GM18951 (cell line): ENCODE measurements around the gene DENND4B.

ENCODE experiments used
- POLR2A ChIP-seq: IDR thresholded peaks from 4 replicates; pipeline ENCODE4 v1.6.1; 2011; ENCODE audit warnings: mild to moderate bottlenecking; ENCODE audit not compliant: insufficient read length, insufficient read depth; ENCODE audit errors: extremely low read depth
- in situ Hi-C: fragments of 300-500 bp; cut with MboI; formaldehyde crosslinking; loops from one replicate; pipeline ENCODE4 v1.12.0; 2022; ENCODE audit warnings: low sequenced_read_pairs, mixed read lengths, inconsistent platforms; ENCODE audit not compliant: unreplicated experiment

DENND4B gene

DNA sequence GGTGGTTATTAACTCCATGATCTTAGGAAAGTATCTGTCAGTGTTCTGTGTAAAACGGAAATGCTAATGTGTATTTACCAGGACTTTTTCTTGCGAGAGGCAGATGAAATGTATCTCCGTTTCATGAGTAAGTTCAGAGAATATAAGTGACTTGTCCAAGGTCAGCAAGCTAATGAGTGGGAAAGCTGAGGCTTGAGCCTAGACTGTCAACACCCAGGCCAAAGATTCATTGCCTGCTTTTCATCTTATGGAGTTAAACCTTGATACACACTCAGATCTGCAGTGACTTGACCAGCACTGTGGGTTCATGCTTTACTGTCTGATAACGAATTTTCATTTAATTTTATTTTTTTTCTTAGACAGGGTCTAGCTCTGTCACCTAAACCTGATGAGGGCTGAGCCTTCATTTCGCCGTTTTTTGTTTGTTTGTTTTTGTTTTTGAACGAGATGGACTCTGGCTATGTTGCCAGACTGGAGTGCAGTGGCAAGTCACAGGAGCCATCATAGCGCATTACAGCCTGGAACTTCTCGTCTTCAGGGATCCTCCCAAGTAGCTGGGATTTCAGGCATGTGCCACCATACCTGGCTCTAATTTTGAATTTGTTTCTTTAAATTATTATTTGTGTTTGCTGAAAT is 31.9 kb upstream of the DENND4B start:
- in situ Hi-C loops, result loop anchor here (25.0 kb wide), 1 partner anchor 466 kb away; no protein-coding TSS in a partner anchor
- no peak for TF ChIP-seq POLR2A

GRCh38 chr1:153977250-153978240 is 31.0 kb upstream of the DENND4B start, which contains the start of gene JTB:
Gene JTB, minus strand, starts transcription at chr1:153977674. Its CDS starts 422 bp downstream, at chr1:153977252.
- TF ChIP-seq POLR2A, result peak; percentile 97
- in situ Hi-C loops, result loop anchor here (25.0 kb wide), 1 partner anchor 465 kb away; no protein-coding TSS in a partner anchor

GRCh38 chr1:153976819-153977249 is 30.3 kb upstream of the DENND4B start:
- in situ Hi-C loops, result loop anchor here (25.0 kb wide), 1 partner anchor 465 kb away; no protein-coding TSS in a partner anchor
- no peak for TF ChIP-seq POLR2A

GRCh38 chr1:153973525-153973924 is 27.0 kb upstream of the DENND4B start:
- in situ Hi-C loops, result no loop called here
- TF ChIP-seq POLR2A, result no peak

DNA sequence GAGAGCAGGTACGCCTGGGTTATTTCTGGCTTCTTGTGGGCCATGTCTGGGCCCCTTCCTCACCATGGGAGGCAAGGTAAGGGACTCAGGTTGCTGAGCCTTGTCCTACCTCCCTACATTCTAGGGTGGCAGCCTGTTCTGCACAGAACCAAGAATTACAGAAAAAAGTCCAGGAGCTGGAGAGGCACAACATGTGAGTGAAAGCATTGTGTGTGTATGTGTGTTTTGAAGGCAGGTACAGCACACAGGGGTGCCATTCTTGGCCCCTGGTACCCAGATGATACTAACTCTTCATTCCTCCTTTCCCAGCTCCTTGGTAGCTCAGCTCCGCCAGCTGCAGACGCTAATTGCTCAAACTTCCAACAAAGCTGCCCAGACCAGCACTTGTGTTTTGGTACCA is 26.6 kb upstream of the DENND4B start:
- TF ChIP-seq POLR2A, result peak; percentile 6
- in situ Hi-C loops, result no loop called here

- in situ Hi-C loops, result no loop called here
- TF ChIP-seq POLR2A, result no peak
Observed at GRCh38 chr1:153970346-153970745, 23.8 kb upstream of the DENND4B start.

DNA sequence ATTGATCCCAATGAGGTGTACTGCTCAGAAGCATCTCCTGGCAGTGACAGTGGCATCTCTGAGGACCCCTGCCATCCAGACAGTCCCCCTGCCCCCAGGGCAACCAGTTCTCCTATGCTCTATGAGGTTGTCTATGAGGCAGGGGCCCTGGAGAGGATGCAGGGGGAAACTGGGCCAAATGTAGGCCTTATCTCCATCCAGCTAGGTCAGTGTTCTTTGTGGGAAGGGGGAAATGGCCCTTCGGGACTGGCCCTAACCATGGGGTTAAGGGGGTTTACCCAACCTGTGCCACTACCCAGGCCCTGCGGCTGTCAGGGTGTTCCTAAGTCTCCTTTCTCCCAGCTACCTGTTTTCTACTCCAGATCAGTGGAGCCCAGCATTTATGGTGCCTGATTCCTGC is 22.5 kb upstream of the DENND4B start:
- TF ChIP-seq POLR2A, result no peak

GRCh38 chr1:153968408-153968807 is 21.9 kb upstream of the DENND4B start:
- no peak for TF ChIP-seq POLR2A
- in situ Hi-C loops, result no loop called here

More for the DNA sequence above, 22.5 kb upstream of the DENND4B start:
- in situ Hi-C loops, result no loop called here

GRCh38 chr1:153968000-153968363 is 21.5 kb upstream of the DENND4B start:
- no peak for TF ChIP-seq POLR2A
- in situ Hi-C loops, result no loop called here

- in situ Hi-C loops, result no loop called here
- peak; percentile 75 for TF ChIP-seq POLR2A
Observed at GRCh38 chr1:153967107-153967999, 20.8 kb upstream of the DENND4B start, which contains the start of gene CREB3L4. Gene CREB3L4, plus strand, starts transcription at chr1:153967902. Its CDS starts 624 bp downstream, at chr1:153968526.

GRCh38 chr1:153963850-153964331 is 17.4 kb upstream of the DENND4B start:
- in situ Hi-C loops, result no loop called here
- no peak for TF ChIP-seq POLR2A
